ENCODE data around the gene YWHAQ.

The YWHAQ gene

DNA sequence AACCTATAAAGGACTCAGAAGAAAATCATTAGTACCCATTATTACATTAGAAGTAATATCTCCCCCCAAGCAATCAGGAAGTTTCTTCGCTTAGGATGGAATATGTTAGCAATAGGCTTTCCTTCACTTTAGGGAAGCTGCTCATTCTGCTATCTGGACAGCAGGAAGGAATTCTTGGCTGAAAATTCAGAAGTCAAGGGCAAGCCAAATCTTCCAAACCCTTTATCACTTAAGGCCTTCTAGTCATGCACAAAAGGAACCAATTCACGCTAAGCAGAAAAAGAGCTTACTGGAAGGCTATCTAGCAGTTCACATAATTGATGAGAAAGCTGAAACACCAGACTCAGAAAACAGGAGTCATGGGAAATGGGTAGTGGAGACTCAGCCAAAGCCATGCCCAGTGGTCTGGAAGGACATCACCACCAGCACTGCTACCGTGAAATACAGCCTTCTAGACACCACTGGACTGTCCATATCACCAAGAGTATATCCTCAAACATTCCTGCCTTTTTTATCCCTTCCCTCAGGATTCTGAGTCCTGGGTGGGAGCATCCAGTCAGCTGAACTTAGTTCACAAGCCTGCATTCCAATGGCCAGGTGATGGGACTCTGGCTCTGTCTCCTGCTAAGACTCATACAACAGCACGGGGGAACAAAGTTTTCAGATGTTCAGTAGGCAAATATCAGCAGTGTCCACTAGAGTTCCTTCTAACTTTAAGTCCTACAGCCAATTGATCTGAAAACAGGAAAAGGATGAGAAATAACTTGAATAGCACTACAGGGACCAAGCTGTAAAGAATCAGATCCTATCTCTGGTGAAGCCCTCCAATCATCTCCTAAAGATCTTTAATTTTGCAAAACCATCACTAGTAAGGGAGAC is 60.4 kb downstream of the YWHAQ start:
- TF ChIP-seq, protein P1, sequence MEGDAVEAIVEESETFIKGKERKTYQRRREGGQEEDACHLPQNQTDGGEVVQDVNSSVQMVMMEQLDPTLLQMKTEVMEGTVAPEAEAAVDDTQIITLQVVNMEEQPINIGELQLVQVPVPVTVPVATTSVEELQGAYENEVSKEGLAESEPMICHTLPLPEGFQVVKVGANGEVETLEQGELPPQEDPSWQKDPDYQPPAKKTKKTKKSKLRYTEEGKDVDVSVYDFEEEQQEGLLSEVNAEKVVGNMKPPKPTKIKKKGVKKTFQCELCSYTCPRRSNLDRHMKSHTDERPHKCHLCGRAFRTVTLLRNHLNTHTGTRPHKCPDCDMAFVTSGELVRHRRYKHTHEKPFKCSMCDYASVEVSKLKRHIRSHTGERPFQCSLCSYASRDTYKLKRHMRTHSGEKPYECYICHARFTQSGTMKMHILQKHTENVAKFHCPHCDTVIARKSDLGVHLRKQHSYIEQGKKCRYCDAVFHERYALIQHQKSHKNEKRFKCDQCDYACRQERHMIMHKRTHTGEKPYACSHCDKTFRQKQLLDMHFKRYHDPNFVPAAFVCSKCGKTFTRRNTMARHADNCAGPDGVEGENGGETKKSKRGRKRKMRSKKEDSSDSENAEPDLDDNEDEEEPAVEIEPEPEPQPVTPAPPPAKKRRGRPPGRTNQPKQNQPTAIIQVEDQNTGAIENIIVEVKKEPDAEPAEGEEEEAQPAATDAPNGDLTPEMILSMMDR (conservative IDR thresholded peaks at IDR 0.05; ENCODE audit: low read depth, low read length), result peak; percentile 58
- no peak overlapping the region for H3K4me3 ChIP-seq (ENCODE audit: low read depth, low read length)
- DNase-seq (ENCODE audit: low read depth), result peak; percentile 70

DNA sequence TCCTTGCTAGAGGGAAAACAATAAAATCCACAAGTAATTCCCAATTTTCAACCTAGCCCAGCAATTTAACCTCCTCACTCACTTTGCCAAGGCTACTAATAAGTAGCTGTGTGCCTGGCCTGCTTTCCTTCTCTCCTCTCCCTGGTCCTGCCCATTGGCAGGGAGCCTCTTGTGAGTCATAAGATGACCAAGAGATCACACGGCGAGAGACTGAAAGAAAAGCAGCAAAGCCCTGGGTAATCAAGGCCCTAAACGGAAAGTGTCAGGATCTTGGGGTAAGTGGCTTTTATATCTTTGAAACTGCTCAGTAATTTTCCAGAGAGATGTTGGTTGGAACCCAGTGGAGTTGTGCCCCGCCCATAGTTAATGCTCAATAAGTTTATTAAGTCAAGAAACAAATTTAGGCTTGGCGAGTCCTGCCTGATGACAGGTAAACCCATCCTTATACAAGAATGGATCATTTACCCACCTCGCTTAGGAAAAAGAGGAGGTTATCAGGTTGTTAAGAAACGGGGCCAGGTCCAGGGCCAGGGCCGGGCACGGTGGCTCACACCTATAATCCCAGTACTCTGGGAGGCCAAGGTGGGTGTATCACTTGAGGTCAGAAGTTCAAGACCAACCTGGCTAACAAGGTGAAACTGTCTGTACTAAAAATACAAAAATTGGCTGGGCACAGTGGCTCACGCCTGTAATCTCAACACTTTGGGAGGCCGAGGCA is 65.2 kb downstream of the YWHAQ start:
- DNase-seq (ENCODE audit: low read depth), result peak; percentile 97
- TF ChIP-seq, protein P1 (conservative IDR thresholded peaks at IDR 0.05; ENCODE audit: low read depth, low read length), result no peak
- no peak overlapping the region for H3K4me3 ChIP-seq (ENCODE audit: low read depth, low read length)

DNA sequence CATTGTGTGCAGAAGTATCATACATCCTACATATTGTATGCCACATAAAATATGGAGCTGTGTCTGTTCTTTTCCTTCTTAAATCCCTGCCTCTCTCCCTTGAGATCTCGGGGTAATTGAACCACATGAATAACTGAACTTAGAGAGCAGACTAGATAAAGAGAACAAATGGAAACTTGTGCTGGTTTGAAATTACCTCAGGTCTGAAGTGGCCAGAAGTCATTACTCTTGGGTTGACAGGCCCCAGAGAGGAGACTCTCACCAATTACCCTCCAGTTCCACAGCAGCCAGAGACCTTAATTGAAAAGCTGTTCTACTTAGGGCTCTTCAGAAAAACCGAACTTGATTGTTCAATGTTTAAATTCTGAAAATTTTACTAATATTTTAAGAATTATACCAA is 70.2 kb downstream of the YWHAQ start:
- DNase-seq (ENCODE audit: low read depth), result no peak
- TF ChIP-seq, protein P1 (conservative IDR thresholded peaks at IDR 0.05; ENCODE audit: low read depth, low read length), result no peak
- no peak overlapping the region for H3K4me3 ChIP-seq (ENCODE audit: low read depth, low read length)

DNA sequence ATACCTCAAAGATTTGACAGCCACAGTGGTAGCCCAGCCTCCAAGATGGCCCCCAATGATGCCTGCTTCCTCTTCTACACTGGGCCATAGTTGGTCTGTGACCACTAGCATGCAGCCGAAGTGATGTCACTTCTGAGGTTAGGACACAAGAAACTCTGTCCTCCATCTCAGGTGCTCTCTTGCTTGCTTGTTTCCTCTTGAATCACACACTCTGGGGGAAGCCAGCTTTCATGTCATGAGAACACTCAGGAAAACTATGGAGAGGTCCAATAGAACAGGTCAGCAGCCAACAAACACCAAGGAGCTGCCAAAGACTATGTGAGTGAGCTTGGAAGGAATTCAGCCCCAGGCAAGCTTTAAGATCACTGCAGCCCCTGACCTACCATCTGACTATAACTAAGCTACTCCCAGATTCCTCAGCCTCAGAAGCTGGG is 71.8 kb downstream of the YWHAQ start:
- no peak overlapping the region for H3K4me3 ChIP-seq (ENCODE audit: low read depth, low read length)
- DNase-seq (ENCODE audit: low read depth), result peak; percentile 93
- TF ChIP-seq, protein P1 (conservative IDR thresholded peaks at IDR 0.05; ENCODE audit: low read depth, low read length), result no peak

DNA sequence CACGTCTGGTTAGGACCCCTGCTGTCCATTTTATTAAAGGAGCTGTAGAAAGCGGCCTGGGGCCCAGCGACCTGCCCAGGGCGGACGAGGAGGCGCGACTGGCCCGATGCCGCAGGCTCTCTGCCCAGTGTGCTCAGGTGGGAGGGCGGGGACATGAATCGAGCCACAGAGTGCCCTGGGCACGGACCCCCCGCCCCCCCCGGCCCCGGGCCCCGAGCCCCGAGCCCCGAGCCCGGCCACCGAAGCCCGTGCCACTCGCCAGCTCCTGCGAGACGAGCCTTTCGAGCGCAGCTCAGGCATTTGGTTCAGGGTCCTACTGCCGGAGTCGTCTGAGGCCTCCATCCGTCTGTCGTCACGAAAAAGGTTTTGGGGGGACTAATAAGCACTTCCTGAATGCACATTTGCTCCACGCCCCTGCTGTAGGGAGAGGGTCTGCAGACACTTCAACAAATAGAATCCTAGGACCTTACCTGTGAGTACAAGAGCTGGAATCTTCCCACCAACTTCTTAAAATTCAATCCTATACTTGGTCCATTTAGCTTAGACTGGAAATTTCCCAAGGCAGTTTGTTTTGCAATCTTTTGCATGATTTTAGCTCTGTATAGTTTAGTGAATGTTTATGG is 74.6 kb downstream of the YWHAQ start:
- DNase-seq (ENCODE audit: low read depth), result peak; percentile 47
- TF ChIP-seq, protein P1 (conservative IDR thresholded peaks at IDR 0.05; ENCODE audit: low read depth, low read length), result peak; percentile 35

DNA sequence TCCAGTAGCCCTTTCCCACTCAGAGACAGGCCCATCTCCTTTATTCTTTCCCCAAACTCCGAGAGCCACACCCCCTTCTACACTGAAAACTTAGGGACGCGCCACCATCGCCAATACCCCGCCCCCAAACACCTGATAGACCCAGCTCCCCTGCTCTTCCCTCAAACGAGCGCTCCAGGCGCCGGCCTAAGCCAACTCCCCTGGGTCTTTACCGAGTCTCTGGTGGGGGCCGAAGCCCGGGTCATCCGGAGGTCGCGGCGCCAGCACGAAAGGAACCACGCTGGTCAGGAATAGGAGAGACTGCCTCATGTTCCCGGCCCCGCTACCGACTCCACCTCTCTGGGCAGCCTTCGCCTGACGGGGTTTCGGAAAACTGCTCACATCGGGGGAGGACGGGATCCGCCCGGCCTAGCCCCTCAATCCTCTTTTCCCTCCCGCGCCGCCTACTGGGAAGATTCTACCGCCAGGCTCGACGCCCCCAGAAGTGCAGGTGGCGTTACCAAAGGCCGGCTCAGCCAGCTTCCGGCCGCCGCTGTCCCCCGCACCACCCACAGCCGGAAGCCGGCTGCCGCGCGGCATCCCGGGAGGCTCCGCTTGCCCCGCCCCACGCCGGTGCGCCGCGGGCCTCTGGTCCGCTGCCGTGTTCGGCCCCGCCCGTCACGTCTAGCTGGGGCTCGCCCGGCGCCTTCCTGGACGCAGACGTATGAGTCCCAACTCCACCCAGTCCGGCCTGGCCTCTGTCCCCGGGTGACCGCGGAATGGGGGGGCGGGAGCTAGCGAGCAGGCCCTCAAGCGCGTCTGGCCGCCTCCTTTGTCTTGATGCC is 75.3 kb downstream of the YWHAQ start, which contains the start of gene ADAM17:
TSS of gene ADAM17 (minus strand) at position 534 of the 824 bp plus-strand sequence. CDS start at position 309, 225 bp downstream.
- DNase-seq (ENCODE audit: low read depth), result peak; percentile 98
- peak within 1 kb of the TSS; percentile 92 for H3K4me3 ChIP-seq (ENCODE audit: low read depth, low read length)
- TF ChIP-seq, protein P1 (conservative IDR thresholded peaks at IDR 0.05; ENCODE audit: low read depth, low read length), result peak; percentile 55

More for the DNA sequence above, 74.6 kb downstream of the YWHAQ start:
- H3K4me3 ChIP-seq (ENCODE audit: low read depth, low read length), result peak overlapping the region; percentile 92
